NCI-H1694 (cell line): Measurements from ENCODE around the gene TUFT1.
"Not testable (repeated sequence)": the region's sequence is repeated elsewhere in the genome, so short reads cannot be mapped to it uniquely, and the experiment has no call there.

ENCODE experiments used
- DNase-seq: peaks from one replicate; lab custom pipeline; 2025; lab: John Stamatoyannopoulos, UW

The TUFT1 gene

GRCh38 chr1:151618470-151618869 is 78.4 kb downstream of the TUFT1 start:
- no peak for DNase-seq

DNA sequence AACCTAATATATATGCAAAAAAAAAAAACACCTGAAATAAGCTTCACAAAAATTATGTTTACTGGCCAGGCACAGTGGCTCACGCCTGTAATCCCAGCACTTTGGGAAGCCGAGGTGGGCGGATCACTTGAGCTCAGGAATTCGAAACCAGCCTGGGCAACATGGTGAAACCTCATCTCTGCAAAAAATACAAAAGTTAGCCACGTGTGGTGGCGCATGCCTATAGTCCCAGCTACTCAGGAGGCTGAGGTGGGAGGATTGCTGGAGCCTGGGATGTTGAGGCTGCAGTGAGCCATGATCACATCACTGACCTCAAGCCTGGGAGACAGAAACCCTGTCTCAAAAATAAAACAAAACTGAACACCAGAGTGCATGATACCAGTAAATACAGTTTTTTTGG is 78.9 kb downstream of the TUFT1 start:
- DNase-seq = not testable (repeated sequence)

DNA sequence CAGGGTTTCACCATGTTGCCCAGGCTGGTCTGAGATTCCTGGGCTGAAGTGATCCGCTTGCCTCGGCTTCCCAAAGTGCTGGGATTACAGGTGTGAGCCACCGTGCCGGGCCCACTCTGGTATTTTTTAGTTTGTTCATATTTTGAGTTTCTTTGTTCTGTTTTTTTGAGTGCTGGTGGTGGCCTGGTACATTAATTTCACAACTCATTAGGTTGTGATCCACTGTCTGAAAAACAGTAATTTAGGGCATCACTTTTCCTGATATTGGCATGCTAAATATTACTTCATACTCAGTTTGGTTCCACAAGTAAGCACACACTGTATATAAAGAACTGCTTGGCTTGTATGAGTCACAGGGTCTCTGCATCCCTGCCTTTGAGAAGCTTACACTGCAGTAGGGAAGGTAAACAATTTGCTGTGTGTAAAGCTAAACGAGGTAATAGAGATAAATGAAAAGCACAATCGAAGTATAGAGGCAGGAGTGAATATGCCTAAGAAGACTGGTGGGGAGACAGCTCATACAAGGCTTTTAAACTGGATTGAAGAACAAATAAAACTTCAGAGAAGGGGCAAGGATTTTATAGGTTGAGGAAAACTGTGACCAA is 79.5 kb downstream of the TUFT1 start:
- DNase-seq = no peak

GRCh38 chr1:151620286-151620685 is 80.2 kb downstream of the TUFT1 start:
- DNase-seq = no peak

GRCh38 chr1:151621351-151621750 is 81.2 kb downstream of the TUFT1 start:
- DNase-seq = no peak

GRCh38 chr1:151624783-151625182 is 84.7 kb downstream of the TUFT1 start:
- DNase-seq = no peak

DNA sequence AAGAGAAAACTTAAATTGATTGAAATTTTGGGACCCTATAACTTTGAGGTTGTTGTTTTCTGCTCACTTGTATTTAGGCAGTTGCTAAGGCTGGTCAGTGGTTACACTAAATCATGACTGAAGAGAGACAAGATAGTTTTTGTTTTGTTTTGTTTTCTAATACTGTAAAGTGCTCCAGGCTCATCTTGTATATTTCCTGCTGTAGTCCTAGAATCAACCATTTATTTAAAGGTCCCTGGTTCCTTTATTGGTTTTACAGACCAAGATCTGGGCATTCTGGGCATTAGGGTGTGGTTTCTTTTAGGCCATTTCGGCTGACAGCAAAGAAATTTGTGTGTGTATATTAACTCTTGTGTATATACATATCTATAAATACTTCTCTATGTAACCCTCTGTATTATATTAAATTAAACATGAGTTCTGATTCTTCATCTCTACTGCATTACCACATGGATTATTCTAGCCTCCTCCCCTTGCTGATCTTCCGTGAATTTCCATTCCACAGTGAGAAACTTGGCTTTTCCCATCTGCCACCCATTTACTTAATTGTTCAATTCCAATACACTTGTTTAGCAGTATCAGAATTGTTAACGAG is 86.7 kb downstream of the TUFT1 start:
- no peak for DNase-seq

DNA sequence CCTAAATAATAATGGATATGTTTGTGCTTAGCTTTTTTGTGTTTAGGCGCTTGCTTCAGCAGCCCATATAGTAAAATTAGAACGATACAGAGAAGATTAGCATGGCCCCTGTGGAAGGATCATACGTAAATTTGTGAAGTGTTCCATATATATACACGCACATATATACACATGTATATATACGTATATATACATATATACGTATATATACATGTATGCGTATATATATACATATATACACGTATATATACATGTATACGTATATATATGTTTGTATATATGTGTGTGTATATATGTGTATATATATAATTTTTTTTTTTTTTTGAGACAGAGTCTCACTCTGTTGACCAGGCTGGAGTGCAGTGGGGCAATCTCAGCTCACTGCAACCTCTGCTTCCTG is 89.2 kb downstream of the TUFT1 start:
- DNase-seq = no peak
